ENCODE data around the gene HOXC11.

HOXC11 gene

DNA sequence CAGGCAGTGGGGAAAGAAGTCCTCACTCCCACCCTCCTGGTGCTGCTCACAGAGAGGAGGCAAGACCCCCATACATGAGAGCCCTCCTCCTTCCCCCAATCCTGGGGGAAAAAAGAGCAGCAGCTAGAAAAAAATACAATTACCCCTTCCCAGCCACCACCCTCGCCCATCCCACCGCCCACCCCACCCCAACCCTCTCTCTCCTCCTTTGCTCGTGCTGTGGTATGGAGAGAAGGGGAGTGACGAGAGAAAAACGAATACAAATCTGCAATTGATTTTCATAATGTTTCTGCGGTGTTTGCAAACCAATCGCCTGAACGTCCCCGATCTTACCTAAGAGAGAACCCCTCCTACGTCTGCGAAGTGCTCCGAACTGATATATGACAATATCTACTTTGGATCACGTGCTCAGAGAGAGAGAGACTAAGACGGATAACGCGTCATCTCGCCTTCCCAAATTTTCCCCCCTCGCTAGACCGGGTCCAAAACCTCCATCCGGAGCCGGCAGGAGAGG lies at the start of gene HOXC11:
HOXC11 (plus strand) TSS at position 405 of the 514 bp plus-strand sequence. CDS start 116 bp downstream, outside the sequence.
- DNase-seq, result no peak

DNA sequence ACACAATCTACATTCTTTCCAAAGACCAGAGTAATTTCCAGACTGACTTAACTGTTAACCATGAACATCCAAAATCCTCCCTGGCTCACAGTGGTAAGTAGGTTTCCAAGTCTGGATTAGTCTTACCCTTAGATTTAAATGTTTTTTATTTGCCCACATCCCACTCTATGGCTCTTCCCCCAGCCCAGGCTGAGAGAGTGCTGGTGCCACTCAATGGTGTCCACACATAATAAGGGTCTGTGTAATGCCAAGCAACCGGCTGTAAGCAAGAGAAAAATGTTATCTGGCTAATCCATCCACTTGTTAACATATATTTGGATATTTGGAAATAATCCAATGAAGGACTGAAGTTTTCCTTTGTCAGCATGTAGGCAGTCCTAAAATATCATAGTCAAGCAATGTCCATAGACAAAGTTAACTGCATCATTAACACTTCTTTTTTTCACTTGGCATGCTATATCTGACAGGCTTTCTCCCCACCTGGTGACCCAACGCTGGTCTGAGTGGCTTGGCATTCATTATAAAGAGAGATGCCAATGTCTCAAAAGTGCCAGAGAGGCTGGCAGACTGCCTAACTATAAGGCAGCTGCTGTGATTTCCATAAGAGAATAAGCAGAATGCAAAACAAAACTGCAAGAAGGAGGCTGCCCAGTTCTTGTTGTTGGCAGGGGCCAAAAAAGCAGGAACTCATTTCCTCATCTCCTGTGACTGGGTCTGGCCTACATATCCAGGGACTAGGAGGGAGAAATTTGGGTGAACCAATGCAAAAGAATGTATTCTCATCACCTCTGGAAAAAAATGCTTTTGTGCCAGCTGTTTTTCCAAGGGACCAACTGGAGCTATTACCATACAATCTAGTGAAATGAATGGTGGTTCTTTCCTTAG lies 48.2 kb upstream of the HOXC11 start:
- peak; percentile 82 for DNase-seq

DNA sequence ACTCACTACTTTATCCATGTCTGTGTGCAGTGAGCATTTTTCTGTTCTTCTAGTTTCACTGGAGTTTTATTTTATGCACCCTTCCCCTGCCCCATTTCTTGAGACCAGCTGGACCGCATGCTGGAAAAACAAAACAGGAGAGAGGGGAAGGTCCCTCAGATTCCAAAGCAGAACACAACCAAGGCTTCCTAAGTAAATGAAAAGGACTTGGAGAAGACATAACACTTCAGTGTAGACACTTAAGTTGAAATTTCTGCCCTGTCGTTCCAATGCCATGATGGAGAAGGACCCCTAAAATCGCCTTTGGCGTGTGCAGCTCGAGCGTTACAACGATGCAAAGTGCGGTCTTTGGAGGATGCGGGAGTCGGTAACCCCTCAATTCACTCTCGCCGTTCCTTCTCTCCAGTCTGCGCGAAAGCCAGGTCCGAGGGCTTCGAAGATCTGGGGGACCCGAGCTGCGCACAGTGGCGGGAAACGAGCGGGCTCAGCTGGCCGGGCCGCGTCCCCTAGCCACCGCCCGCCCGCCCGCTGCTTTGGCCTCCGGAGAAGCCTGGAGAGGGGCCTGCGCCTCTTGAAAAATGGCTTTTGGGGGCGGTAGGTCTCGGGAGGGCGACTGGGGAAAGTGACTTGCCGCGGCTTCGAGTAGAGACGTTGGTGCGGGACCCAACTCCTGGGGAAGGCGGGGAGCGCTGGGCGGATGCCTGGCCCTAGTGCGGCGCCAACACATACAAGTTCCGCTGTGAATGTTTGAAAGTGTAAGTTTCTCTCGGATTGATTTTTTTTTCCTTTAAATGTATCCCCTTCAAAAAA lies 45.5 kb upstream of the HOXC11 start:
- no peak for DNase-seq

DNA sequence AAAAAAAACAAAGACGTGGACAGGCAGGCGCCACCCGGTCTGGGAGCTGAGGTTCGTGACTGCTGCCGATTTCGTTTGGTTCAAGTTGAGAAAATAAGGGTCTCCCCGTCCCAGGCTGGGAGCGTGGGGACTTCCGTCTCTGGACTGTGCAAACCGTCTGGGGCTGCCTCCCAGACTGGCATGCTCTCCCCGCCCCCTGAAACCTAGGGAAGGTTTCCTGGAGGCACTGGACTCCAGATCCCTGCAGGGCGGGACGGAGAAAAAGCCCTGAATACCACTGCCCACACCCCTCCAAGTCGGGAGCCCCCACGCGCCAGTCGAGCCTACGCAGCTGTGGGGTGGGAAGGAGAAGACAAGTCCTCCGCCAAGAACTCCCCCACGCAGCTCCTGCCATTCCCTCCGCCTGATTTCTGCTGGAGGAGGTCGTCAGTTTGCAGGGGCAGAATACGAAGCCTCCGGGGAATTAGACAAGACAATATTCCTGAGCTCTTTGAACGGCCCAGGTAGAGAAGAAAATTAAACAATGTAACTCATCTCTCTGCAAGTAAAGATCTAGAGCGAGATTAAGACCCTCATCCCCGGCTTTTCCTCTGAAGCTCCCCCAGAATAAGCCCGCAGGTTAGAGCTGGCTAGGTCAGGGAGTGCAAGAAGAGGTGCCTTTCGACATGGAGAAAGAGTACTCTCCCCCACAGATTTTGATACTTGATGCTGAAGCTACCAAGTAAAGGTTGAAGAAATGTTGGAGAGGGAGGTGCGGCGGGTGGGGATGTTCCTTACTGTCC lies 44.7 kb upstream of the HOXC11 start:
- DNase-seq, result no peak

DNA sequence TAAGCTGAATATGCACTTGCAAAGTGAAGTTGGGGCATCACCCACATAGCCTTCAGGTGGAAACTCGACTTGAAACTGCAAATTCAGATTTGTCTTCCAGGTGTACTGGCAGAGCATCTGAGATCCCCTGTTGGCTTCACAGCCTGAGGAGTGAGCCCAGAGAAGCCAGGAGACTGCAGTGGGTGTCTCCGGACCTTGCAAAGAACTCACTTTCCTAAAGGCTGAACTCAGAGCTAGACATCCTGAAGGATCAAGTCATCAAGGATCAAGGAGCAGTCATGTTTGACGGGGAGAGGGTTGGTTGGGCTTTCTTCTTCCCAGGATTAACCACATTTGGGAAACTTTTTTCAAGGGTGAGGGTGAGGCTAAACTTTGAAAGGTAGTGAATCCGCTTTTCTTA lies 43.4 kb upstream of the HOXC11 start:
- no peak for DNase-seq

DNA sequence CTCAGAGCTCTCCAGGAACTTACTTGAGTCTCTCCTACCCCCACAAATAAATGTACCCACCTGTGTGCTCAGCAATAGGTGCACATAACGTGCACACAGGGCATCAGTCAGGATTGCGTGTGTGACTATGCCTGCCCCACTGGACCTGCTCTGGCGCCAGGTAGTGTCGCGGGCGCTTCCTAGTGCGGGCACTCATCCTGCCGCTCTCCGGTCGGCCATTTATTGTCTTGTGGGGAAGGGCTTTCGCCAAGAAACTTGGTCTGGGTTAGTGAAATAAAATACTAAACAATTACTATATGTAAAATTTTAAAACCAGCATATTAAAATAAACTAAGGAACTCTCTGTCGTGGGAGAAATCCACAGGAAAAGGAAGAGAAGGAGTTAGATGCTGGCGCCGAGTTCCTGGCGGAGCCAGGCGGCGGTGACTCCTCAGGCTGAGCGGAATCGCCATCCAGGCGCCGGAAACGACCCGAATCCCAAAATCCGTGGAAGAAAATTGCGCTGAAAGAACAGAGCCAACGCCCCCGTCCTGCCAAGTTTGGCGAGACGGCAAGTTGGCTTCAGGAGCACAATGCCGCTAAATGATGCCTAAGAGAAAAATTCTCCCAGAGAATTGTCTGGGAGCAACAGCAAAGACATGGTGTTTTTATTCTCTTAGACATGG lies 42.2 kb upstream of the HOXC11 start:
- DNase-seq, result no peak

DNA sequence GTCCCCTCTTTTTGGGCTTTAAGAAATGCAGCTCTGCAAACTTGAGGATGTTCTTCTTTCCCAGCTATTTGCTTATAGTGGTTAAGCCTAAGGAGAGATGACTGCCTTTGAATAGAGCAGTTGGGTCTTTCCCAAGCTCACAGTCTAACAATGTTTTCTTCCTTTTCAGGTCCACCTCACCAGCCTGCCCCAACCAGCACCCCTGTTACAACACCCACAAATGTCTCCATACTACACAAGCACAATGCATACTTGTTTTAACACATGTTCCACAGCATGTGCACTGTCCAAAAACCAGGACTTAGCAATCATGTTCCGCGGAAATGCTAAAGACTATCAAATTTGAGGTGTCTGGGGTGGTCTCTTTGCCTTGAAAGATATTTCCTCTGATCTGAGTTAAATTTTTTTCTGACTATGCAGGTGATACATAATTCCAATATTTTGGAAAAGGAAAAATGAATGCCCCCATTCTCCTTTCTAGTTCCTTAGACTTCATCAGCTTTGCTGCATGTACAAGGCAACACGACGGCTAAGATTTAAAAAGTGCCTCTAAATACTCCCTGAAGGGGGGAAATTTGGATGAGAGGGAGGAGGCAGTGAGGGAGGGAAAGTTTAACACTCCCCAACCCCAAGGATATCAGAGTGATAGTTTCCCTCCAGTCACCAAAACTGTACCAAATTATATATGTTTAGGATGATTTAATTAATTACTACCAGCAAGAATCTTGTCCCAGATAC lies 40.9 kb upstream of the HOXC11 start:
- DNase-seq, result no peak

DNA sequence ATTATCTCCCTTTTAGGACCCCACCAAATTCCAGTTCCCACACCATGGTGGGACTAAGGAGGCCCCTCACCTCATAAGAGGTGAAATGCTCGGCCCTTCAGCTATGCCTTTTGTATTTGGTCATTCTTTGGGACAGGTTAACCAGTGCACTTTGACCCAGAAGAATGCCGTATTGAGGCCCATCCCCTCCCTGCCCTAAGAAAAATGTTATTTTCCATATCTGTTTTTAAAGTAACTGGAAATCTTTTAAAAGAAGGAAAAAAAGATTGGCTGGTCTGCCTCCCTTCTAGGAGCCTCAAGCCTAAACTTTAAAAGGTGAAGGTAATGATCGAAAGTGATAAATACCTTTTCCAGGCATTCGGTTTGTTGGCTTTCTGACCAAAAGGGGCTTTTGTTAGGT lies 40.0 kb upstream of the HOXC11 start:
- DNase-seq, result no peak

DNA sequence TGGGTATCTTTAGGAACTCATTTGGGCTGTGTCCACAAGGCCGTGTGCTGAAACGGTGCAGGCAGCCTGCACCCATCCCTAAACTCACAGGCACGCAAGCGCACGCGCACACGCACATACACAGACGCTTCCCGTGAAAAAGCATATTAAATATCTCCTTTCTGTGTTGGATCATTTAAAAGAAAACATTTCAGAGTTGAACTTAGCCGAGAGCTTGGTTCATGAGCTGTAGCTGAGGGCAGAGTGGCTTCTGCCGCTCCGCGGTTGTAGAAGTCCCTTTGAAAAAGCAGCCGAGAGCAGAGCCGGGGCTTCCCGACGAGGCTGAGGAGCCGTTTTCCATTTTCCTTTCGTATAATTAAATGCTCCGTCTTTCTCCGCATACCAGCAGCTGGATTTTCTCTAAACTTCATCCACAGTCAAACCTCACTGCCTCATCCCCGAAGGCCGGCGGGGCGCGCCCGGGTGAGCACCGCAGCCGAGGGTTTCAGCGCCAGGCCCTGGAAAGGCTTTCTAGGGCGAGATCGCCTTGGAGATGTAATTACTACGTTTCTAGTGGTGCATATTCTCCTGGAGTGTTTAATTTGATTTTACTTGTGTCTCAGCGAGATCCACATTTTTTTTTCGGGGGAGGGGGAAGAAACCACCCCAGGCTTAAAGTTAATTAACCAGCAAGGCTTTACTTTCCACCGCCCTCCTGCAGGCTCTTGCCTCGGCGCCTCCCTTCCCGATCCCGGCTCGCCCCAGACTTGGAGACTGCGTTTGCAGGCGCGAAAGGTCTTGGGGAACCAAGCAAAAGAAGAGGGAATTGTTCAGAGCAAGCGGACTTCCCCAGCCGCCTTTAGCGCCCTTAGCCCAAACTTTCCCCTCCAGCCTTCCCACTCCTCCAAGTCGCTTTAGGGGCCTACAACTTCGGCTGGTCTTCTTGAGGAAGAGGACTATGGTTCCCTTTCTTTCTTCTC lies 37.3 kb upstream of the HOXC11 start:
- no peak for DNase-seq

DNA sequence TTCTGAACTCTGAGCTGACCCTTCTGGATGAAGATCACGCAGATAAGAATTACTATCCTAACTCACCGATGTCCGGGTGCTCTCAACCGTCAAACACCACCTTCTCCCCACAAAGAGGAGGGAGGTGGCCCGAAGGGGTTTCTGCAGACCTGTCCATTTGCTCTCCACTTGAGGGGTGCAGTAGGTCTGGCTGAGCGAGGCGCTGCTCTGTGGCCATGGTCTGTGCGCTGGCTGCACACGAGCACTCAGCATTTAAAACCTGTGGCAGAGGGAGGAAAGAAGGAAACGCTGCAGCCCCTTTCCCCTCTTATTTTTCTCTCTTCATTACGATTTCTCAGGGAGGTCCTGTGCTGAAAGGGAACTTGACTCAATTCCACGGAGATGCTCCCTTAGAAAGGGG lies 35.8 kb upstream of the HOXC11 start:
- no peak for DNase-seq

DNA sequence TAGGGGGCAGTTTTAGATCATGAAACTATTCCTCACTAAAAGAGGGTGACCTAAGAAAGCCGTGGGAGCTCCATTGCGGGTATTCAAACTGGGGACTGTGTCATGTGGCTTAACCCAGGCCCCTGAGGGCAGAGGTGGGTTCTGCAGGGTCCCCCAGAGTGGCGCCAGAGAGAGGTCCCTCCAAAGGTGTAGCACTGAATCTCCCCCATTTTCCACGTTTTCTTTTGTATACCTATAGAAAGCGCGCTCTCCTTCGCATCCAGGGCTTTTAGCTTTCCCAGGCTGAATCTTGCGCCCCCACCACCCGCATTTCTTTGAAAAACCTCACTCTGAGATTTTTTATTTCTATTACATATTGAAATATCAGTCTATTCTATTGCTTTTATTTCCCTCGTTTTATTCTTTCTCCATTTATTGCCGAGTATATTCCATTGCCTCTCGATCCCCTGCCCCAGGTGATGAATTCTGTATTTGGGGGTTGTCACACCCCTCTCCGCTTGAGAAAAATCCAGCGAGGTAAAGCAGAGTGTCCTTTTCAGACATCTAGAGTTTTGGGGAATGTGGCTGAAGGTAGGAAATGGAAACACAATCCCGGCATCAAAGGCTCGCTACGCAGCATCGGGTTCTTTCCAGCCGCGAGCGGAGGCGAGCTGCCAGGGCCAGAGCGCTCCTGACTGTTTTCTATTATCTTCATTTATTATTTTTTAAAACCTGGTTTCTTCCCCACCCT lies 35.2 kb upstream of the HOXC11 start:
- no peak for DNase-seq

DNA sequence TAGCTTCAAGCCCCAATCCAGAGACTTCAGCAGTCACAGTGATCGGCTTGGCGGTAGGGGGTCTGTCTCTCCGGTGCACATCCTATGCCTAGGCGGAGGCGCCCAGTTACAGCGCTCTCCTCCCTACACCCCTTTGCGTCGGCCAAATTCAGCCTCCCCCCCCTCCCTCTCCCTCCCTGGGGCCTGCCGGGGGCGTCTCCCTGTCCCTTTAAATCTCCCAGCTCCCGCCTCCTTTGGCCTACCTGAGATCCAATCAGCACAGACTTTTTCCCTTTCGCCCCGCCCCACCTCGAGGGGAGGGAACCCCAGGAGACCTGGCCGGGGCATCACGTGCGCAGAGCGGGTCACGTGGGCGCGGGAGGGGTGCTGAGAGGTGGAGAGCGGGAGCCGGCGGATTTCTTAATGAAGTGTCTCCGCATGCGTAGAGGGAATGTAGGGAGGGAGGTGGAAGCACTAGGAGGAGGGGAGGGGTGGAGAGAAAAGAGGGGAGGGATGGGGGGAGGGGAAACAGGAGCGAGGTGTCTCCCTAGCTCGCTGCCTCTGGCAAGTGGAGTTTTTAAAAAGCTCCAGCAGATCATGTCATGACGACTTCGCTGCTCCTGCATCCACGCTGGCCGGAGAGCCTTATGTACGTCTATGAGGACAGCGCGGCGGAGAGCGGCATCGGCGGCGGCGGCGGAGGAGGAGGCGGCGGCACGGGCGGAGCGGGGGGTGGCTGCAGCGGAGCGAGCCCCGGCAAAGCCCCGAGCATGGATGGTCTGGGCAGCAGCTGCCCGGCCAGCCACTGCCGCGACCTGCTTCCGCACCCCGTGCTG lies 34.4 kb upstream of the HOXC11 start, which contains the start of gene HOXC13:
HOXC13 (plus strand) TSS at position 506 of the 815 bp plus-strand sequence; CDS start at position 582, 76 bp downstream.
- DNase-seq, result peak; percentile 89

DNA sequence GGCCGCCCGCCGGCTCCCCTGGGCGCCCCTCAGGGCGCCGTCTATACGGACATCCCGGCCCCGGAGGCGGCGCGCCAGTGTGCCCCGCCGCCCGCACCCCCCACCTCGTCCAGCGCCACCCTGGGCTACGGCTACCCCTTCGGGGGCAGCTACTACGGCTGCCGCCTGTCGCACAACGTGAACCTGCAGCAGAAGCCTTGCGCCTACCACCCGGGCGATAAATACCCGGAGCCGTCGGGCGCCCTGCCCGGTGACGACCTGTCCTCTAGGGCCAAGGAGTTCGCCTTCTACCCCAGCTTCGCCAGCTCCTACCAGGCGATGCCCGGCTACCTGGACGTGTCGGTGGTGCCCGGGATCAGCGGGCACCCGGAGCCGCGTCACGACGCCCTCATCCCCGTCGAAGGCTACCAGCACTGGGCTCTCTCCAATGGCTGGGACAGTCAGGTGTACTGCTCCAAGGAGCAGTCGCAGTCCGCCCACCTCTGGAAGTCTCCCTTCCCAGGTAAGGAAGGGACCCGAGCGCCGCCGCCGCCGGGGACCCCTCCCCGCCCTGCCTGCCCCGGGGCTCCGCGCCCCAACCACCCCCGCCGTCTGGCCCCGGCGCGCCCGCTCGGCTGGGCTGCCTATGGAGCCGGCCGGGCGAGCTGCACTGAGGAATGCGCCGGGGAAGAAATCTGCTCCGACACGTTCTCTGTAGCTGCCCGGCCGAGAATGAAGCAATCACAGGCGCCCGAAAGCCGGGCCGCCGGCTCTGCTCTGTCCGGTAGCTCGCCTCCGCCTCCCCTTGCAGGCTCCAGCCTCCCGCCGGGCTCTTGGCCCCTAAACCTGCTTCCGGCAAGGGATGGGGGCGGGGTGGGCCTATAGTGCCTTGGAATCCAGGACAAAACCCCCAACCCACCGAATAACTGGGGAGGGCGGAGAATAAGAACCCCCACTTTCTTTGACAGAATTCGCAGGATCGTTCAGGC lies 33.5 kb upstream of the HOXC11 start:
- no peak for DNase-seq

DNA sequence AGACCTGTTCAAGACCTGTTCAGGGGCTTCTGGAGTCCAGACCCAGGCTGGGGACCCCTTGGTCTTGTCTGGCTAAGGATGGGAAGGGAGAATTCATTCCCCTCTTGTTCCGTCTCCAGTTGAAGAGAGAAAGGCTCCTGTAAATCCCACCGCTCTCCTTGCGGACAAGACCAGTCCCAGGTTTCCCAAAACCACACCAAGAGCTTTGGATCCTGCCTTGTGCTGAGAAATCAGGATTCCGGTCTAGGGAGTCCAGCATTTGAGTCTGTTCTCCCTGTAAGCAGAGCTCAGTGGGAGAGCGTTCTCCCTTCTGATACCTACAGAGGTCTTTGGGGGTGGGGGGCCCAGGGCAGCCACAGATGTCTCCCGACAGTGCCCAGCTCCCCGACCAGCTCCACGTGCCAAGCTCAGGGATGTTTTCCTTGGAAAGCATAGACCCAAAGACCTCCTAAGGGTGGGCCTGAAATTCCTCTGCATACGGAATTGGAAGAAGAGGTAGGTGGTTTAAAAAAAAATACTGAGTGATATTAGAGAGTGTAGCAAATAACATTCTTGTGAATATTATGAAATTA lies 32.4 kb upstream of the HOXC11 start:
- no peak for DNase-seq

DNA sequence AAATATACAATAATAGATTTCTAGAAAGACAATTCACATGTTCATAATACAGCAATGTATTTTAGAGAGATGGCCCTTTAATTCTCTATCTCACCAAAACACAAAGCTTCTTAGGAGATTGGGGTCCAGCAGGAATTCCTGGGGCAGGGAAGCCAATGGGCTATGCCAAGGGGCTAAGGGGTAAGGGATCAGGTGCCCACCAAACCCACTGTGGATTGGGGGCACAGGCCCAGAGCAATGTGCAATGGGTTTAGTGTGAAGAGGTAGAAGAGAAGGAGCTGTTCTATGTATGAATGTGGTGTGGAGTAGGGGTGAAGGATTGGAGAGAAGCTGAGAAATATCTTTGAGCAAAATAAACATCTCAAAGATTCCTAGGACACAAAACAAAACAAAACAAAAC lies 31.7 kb upstream of the HOXC11 start:
- no peak for DNase-seq

DNA sequence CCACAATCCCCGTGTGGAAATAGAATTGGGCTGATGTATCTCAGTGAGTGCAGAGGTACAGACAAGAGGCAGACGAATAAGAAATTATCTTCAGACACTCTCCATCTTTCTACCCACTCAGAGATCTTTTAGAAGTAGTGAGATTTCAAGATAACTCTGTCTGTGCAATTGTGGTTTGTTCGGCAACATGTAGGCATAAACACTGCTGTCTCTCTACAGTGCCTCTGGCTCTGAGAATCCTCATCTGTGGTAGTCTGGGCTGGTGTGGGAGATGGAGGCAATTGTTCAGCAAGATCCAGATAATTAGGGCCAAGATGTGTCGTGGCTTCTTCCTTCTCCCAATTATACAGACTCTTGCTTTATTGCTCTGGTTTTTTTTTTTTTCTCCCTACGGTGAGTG lies 31.2 kb upstream of the HOXC11 start:
- no peak for DNase-seq

DNA sequence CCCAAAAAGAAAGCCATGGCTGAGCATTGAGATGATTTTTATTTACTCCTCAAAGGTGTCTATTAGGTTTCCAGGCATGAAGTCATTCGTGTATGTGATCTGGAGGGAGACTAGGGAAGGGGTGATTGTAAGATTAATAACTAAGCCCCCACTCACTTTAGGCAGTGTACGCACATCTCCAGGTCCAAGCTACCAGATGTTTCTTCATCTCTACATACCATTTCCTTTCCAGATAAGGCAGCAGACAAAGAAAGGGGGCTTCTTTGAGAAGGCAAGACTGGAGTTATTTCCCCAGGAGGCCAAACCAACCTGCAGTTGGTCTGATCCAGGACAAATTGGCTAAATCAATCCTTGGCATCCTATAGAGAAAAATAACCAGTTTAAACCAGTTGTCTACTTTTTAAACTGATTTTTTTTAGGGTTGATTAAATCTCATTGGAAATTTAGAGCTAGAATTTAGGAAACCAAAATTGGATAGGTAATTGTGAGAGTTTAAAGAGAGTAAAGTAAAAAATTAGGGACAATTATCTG lies 30.4 kb upstream of the HOXC11 start:
- no peak for DNase-seq

All from NCI-H1092 treated with DMSO at 0.1 percent for 48 hours (cell line).